PC-9 (cell line): ENCODE measurements around the gene ENO2. TPM values are rescaled to one million over a fixed set of nuclear protein-coding genes. Genes with fewer than 3 reads are reported as not detected.
A peak's percentile ranks its signal among the peaks of the same experiment; 100 is the strongest.

ENCODE experiments used
- BruUV-seq: library from RNA; stranded (reverse); fragments of 400-500 nt; replicated peaks from 2 replicates; lab custom pipeline; 2021; lab: Mats Ljungman, UMichigan
- CTCF ChIA-PET: fragments of 300-600 bp; sonication (Branson Sonifier 250); formaldehyde crosslinking; loops from one replicate; lab custom pipeline; 2022; ENCODE audit warnings: antibody characterized with exemption; lab: Charles Lee
- POLR2A ChIA-PET: fragments of 300-600 bp; sonication (Branson Sonifier 250); formaldehyde crosslinking; loops from one replicate; lab custom pipeline; 2022; ENCODE audit warnings: antibody characterized with exemption; ENCODE audit not compliant: unreplicated experiment; lab: Charles Lee
- DNase-seq, 2 experiments: peaks; one replicate each; pipeline versions ENCODE4 v3.0.0 to v3.0.0-alpha.2; 2015 to 2022; ENCODE audit warnings: mixed read lengths in 1 of 2
- H2AFZ ChIP-seq: fragments of 200-600 bp; sonication (generic); 2 replicates; pipeline ENCODE4 v1.8.1; 2017; ENCODE audit warnings: antibody characterized with exemption
- H3F3A ChIP-seq: fragments of 200-600 bp; sonication (generic); 2 replicates; pipeline ENCODE4 v1.8.1; 2017; ENCODE audit warnings: antibody characterized with exemption, mild to moderate bottlenecking, low read depth; ENCODE audit not compliant: insufficient read depth
- H3K27ac ChIP-seq: fragments of 200-600 bp; sonication (generic); 2 replicates; pipeline ENCODE4 v1.6.1; 2016; ENCODE audit warnings: mixed run types
- H3K27me3 ChIP-seq: fragments of 200-600 bp; sonication (generic); 2 replicates; pipeline ENCODE4 v1.6.1; 2016; ENCODE audit warnings: low read depth, mixed run types; ENCODE audit not compliant: insufficient read depth
- H3K36me3 ChIP-seq: fragments of 200-600 bp; sonication (generic); 2 replicates; pipeline ENCODE4 v1.6.1; 2016; ENCODE audit warnings: low read depth, mixed run types
- H3K4me1 ChIP-seq: fragments of 200-600 bp; sonication (generic); replicated peaks from 2 replicates; pipeline ENCODE4 v1.6.1; 2016; ENCODE audit warnings: mixed run types; ENCODE audit not compliant: insufficient read depth
- H3K4me2 ChIP-seq: fragments of 200-600 bp; sonication (generic); 2 replicates; pipeline ENCODE4 v1.6.1; 2017; ENCODE audit warnings: mixed run types
- H3K4me3 ChIP-seq: fragments of 200-600 bp; sonication (generic); 2 replicates; pipeline ENCODE4 v1.6.1; 2016; ENCODE audit warnings: mixed run types
- H3K79me2 ChIP-seq: fragments of 200-600 bp; sonication (generic); 2 replicates; pipeline ENCODE4 v1.6.1; 2017; ENCODE audit warnings: low read depth, mixed run types
- H3K9me2 ChIP-seq: fragments of 200-600 bp; sonication (generic); 2 replicates; pipeline ENCODE4 v1.8.1; 2017; ENCODE audit warnings: mild to moderate bottlenecking; ENCODE audit not compliant: insufficient read depth
- H3K9me3 ChIP-seq: fragments of 200-600 bp; sonication (generic); 2 replicates; pipeline ENCODE4 v1.8.1; 2016; ENCODE audit warnings: low read depth; ENCODE audit not compliant: insufficient read depth
- H4K20me1 ChIP-seq: fragments of 200-600 bp; sonication (generic); 2 replicates; pipeline ENCODE4 v1.8.1; 2017; ENCODE audit not compliant: insufficient read depth
- EZH2 ChIP-seq: fragments of 200-600 bp; sonication (generic); IDR thresholded peaks from 2 replicates; pipeline ENCODE4 v1.8.0; 2017; ENCODE audit warnings: antibody characterized with exemption, low read depth
- intact Hi-C: fragments of 100-400 bp; cut with micrococcal nuclease; formaldehyde crosslinking; loops from one replicate; pipeline ENCODE4 v1.10.0; 2022; ENCODE audit not compliant: unreplicated experiment
- total RNA-seq: library from RNA; stranded (reverse); gene quantifications from 2 replicates; pipeline ENCODE4 v1.2.3, GENCODE V29; 2021
- TF ChIP-seq, protein P1 (sequence below): fragments of 200-600 bp; sonication (generic); conservative IDR thresholded peaks from 2 replicates; pipeline ENCODE4 v1.6.1; 2017; ENCODE audit warnings: mixed run types, antibody characterized with exemption, mild to moderate bottlenecking, moderate library complexity

Gene ENO2
- total RNA-seq, 1 experiment from 2014 or later, result 38.8 TPM

DNA sequence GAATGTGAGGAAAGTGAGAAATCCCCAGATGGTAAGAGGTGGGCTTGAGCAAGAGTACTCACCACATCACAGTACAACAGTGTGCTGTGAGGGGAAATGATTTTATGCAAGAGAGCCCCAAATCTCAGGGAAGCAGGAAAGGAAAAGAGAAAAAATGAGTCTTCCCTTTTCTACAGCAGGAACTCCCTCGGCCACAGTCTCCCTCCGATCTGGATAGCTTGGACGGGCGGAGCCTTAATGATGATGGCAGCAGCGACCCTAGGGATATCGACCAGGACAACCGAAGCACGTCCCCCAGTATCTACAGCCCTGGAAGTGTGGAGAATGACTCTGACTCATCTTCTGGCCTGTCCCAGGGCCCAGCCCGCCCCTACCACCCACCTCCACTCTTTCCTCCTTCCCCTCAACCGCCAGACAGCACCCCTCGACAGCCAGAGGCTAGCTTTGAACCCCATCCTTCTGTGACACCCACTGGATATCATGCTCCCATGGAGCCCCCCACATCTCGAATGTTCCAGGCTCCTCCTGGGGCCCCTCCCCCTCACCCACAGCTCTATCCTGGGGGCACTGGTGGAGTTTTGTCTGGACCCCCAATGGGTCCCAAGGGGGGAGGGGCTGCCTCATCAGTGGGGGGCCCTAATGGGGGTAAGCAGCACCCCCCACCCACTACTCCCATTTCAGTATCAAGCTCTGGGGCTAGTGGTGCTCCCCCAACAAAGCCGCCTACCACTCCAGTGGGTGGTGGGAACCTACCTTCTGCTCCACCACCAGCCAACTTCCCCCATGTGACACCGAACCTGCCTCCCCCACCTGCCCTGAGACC is 21.2 kb downstream of the ENO2 start:
- H3K9me2 ChIP-seq, result no peaks in the 10 kb centered on the region
- no peak overlapping the region for H3K4me3 ChIP-seq
- intact Hi-C loops, result no loop called here
- no TSS peak for BruUV-seq
- no peak for TF ChIP-seq EZH2
- TF ChIP-seq, protein P1, sequence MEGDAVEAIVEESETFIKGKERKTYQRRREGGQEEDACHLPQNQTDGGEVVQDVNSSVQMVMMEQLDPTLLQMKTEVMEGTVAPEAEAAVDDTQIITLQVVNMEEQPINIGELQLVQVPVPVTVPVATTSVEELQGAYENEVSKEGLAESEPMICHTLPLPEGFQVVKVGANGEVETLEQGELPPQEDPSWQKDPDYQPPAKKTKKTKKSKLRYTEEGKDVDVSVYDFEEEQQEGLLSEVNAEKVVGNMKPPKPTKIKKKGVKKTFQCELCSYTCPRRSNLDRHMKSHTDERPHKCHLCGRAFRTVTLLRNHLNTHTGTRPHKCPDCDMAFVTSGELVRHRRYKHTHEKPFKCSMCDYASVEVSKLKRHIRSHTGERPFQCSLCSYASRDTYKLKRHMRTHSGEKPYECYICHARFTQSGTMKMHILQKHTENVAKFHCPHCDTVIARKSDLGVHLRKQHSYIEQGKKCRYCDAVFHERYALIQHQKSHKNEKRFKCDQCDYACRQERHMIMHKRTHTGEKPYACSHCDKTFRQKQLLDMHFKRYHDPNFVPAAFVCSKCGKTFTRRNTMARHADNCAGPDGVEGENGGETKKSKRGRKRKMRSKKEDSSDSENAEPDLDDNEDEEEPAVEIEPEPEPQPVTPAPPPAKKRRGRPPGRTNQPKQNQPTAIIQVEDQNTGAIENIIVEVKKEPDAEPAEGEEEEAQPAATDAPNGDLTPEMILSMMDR, result no peak
- H3F3A ChIP-seq, result peaks cover 59% of the 10 kb centered on the region
- H3K4me1 ChIP-seq, result peaks cover 13% of the 10 kb centered on the region
- H3K27me3 ChIP-seq, result no peaks in the 10 kb centered on the region
- no peak for DNase-seq
- peaks cover 35% of the 10 kb centered on the region for H3K79me2 ChIP-seq
- peaks cover 19% of the 10 kb centered on the region for H3K36me3 ChIP-seq
- peak overlapping the region; percentile 3; the same call in 1 of the 2 replicates for H3K27ac ChIP-seq
- ChIA-PET CTCF (no interaction called here), POLR2A (interaction anchor here (0.9 kb wide), 1 partner anchor 11 kb away, joined by 8 read pairs; no protein-coding TSS in a partner anchor)
- no peak overlapping the region for H3K4me2 ChIP-seq
- H4K20me1 ChIP-seq, result peaks cover 28% of the 10 kb centered on the region; the same call in 1 of the 2 replicates
- H3K9me3 ChIP-seq, result no peaks in the 10 kb centered on the region
- no peak overlapping the region for H2AFZ ChIP-seq

DNA sequence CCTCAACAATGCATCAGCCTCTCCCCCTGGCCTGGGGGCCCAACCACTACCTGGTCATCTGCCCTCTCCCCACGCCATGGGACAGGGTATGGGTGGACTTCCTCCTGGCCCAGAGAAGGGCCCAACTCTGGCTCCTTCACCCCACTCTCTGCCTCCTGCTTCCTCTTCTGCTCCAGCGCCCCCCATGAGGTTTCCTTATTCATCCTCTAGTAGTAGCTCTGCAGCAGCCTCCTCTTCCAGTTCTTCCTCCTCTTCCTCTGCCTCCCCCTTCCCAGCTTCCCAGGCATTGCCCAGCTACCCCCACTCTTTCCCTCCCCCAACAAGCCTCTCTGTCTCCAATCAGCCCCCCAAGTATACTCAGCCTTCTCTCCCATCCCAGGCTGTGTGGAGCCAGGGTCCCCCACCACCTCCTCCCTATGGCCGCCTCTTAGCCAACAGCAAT is 21.8 kb downstream of the ENO2 start:
- H3K36me3 ChIP-seq, result peaks cover 19% of the 10 kb centered on the region
- H3K4me3 ChIP-seq, result no peak overlapping the region
- TF ChIP-seq, protein P1, result no peak
- no peak for TF ChIP-seq EZH2
- no peaks in the 10 kb centered on the region for H3K27me3 ChIP-seq
- H3K9me3 ChIP-seq, result no peaks in the 10 kb centered on the region
- no peak overlapping the region for H3K27ac ChIP-seq
- ChIA-PET CTCF (interaction anchor here (0.6 kb wide), 1 partner anchor 15 kb away, joined by 3 read pairs; no protein-coding TSS in a partner anchor), POLR2A (interaction anchor here (0.7 to 0.9 kb wide), 3 partner anchors 12 to 183 kb away, joined by 6 to 14 read pairs (median 8); partner anchors contain the start of gene MLF2)
- no peak for DNase-seq
- peaks cover 8% of the 10 kb centered on the region for H3K4me1 ChIP-seq
- H3F3A ChIP-seq, result peaks cover 63% of the 10 kb centered on the region
- intact Hi-C loops, result no loop called here
- no peak overlapping the region for H2AFZ ChIP-seq
- H3K79me2 ChIP-seq, result peaks cover 29% of the 10 kb centered on the region
- H3K9me2 ChIP-seq, result no peaks in the 10 kb centered on the region
- H3K4me2 ChIP-seq, result no peak overlapping the region
- no TSS peak for BruUV-seq
- peaks cover 23% of the 10 kb centered on the region; the same call in 1 of the 2 replicates for H4K20me1 ChIP-seq

DNA sequence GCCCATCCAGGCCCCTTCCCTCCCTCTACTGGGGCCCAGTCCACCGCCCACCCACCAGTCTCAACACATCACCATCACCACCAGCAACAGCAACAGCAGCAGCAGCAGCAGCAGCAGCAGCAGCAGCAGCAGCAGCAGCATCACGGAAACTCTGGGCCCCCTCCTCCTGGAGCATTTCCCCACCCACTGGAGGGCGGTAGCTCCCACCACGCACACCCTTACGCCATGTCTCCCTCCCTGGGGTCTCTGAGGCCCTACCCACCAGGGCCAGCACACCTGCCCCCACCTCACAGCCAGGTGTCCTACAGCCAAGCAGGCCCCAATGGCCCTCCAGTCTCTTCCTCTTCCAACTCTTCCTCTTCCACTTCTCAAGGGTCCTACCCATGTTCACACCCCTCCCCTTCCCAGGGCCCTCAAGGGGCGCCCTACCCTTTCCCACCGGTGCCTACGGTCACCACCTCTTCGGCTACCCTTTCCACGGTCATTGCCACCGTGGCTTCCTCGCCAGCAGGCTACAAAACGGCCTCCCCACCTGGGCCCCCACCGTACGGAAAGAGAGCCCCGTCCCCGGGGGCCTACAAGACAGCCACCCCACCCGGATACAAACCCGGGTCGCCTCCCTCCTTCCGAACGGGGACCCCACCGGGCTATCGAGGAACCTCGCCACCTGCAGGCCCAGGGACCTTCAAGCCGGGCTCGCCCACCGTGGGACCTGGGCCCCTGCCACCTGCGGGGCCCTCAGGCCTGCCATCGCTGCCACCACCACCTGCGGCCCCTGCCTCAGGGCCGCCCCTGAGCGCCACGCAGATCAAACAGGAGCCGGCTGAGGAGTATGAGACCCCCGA is 22.5 kb downstream of the ENO2 start:
- H3K27me3 ChIP-seq, result no peaks in the 10 kb centered on the region
- TF ChIP-seq EZH2, result no peak
- TF ChIP-seq, protein P1, result no peak
- peak overlapping the region; percentile 85 for H3K4me2 ChIP-seq
- intact Hi-C loops, result no loop called here
- no peaks in the 10 kb centered on the region for H3K9me3 ChIP-seq
- H4K20me1 ChIP-seq, result peaks cover 18% of the 10 kb centered on the region; the same call in 1 of the 2 replicates
- H3K4me1 ChIP-seq, result peaks cover 8% of the 10 kb centered on the region
- H3K36me3 ChIP-seq, result peaks cover 19% of the 10 kb centered on the region
- H3K4me3 ChIP-seq, result peak overlapping the region; percentile 62; the same call in 1 of the 2 replicates
- ChIA-PET POLR2A (interaction anchor here (0.7 to 0.9 kb wide), 4 partner anchors 11 to 184 kb away, joined by 3 to 14 read pairs (median 7); partner anchors contain the start of gene MLF2), CTCF (interaction anchor here (0.6 kb wide), 1 partner anchor 16 kb away, joined by 3 read pairs; no protein-coding TSS in a partner anchor)
- H3K27ac ChIP-seq, result no peak overlapping the region
- H3K79me2 ChIP-seq, result peaks cover 23% of the 10 kb centered on the region
- H2AFZ ChIP-seq, result peak overlapping the region; percentile 57; the same call in 1 of the 2 replicates
- peaks cover 59% of the 10 kb centered on the region for H3F3A ChIP-seq
- TSS peak; percentile 29 for BruUV-seq
- H3K9me2 ChIP-seq, result no peaks in the 10 kb centered on the region
- DNase-seq, result no peak
